ENCODE results near the gene MOB1B.
"Not testable (repeated sequence)": the region's sequence is repeated elsewhere in the genome, so short reads cannot be mapped to it uniquely, and the experiment has no call there.

Gene MOB1B

DNA sequence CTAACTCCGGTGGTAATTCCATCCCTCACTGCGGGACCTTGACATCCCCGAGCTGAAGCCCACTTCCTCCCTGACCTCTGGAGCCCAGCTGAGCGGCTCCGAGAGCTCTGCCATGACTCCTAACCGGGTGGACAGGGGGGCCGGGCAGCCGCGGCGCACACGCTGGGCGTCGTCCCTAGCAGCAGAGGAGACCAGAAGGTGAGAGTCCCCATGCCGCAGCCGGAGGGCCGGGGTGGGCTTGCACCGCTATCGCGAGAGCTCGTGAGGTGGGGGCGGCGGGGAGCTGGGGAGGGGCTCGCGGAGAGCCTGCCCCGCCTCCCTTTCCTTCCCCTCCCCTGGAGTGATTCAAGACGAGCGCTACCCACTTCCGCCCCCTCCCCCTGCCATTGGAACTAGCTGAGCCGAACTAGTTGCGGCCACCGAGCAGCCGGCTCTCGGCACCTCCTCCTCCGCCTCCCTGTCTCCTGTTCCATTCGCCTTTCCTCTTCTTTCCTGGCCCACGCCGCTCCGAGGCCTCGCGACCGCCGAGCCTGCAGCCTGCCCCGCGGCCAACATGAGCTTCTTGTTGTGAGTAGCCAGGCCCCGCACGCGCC is at the start of gene MOB1B:
Gene MOB1B (plus strand): TSS at position 386 of the 593 bp plus-strand sequence. CDS start 168 bp downstream, at position 554.
- DNase-seq (ENCODE audit: low read depth in 2 of 2), result peak; percentile 77 to 78

DNA sequence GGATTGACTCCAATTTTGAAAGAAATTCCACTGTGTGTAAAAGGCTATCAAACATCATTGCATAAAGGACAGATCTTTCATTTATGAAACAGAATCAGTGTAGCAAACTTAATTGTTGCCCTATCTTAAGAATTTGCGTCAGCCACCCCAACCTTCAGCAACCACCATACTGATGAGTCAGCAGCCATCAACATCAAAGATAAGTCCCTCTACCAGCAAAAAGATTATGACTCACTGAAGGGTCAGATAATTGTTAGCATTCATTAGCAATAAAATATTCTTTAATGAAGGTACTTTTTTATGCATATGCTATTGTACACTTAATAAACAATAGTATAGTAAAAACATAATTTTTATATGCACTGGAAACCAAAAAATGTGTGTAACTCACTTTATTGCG is 46.7 kb upstream of the MOB1B start:
- no peak for DNase-seq (ENCODE audit: low read depth in 2 of 2)

DNA sequence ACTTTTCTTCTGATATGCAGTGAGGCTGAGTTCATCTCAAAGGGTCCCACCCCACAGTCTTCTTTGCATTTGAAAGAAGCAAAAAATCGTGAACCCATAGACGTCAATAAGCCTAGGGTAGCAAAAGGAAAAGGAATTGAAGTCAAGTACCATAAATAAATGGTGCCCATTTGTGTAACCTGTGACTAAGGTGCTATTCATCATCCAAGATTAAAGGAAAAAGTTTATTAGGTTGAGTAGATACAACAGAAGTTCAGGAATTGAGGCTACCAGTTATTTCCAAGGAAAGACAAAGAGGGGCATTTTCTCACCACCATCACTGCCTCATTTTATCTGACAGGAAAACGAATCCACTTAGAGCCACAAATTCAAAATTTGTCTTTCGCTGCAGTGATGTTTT is 43.7 kb upstream of the MOB1B start:
- DNase-seq (ENCODE audit: low read depth in 2 of 2), result no peak

DNA sequence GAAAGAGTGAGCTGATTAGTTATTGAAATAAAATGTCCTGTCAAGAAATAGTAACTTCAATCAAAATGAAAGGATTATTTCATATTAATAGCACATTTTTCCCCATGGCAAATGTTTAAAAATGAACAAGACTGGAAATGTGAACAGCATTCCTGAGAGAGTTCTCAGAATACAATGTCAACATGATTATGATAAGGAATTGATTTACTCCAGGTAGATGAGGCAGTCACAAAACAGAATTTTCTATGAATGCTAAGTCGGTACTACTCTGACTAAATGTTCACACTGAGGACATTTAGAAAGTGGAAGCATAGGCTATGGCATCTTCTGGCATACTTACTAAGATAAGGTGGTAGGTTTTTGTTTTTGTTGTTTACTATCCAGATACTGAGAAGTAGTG is 43.1 kb upstream of the MOB1B start:
- no peak for DNase-seq (ENCODE audit: low read depth in 2 of 2)

DNA sequence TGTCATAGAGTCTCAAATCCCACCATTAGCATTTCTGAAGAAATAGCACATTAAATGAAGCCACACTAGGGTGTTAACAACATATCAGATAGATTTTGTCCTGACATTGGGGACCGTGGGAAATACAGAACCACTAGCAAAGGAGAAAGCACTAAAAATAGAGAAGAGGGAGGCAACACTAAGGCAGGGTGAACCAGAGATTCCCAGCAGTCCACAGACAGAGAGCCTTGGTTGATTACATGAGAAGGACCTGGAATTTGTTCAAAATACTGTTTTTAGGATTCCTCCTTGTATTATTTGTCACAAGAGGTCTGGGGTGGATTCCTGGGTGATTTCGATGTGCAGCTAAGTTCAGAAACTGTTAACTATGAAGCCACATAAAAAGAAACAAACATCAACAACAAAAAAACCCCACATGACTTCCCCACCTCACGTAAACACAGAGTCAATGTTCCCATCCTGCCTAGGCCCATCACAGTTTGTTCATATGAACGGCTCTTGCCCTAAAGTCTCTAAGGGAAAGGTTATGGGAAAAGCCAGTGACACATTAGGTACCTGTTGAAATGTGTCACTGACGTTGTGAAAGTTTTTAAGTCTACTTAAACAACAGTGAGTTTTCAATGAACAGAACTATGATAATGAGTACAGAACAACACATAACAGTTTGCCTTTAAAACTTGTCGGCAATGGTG is 38.9 kb upstream of the MOB1B start:
- no peak for DNase-seq (ENCODE audit: low read depth in 2 of 2)

DNA sequence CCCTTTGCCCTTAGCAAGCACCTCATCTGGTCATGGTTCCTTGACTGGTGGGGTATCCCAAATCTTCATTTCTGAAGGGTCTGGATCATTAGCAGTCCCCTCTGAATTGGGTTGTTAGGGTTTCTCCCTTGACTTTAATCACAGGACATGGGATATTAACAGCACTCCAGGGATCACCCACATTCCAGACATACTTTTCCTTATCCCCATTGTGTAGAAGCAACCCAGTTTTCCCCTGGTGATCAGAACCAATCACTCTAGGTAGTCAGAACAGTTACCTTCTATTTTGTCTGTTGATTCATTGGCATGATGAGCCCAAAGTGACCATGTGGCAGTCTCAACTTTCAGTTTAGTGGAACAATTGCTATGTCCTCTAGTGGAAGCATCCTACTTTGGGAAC is 33.4 kb upstream of the MOB1B start:
- no peak for DNase-seq (ENCODE audit: low read depth in 2 of 2)

DNA sequence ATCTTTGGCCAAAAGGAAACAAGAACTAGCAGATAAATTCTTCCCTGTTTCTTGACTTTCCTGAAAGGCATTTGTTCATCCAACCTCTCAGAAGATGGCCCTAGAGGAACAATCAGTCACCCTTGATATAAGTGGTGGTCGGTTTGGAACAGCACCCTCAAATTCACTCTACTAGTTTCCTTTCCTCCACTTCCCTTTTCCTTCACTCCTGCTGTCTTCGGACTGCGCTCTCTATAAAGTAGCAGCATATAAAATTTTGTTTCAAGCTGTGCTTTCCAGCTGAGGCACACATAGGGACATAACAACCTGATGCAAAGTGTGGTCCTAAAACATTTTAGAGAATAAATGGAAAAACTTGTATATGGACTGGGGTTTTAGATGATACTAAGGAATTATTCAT is 29.0 kb upstream of the MOB1B start:
- no peak for DNase-seq (ENCODE audit: low read depth in 2 of 2)

DNA sequence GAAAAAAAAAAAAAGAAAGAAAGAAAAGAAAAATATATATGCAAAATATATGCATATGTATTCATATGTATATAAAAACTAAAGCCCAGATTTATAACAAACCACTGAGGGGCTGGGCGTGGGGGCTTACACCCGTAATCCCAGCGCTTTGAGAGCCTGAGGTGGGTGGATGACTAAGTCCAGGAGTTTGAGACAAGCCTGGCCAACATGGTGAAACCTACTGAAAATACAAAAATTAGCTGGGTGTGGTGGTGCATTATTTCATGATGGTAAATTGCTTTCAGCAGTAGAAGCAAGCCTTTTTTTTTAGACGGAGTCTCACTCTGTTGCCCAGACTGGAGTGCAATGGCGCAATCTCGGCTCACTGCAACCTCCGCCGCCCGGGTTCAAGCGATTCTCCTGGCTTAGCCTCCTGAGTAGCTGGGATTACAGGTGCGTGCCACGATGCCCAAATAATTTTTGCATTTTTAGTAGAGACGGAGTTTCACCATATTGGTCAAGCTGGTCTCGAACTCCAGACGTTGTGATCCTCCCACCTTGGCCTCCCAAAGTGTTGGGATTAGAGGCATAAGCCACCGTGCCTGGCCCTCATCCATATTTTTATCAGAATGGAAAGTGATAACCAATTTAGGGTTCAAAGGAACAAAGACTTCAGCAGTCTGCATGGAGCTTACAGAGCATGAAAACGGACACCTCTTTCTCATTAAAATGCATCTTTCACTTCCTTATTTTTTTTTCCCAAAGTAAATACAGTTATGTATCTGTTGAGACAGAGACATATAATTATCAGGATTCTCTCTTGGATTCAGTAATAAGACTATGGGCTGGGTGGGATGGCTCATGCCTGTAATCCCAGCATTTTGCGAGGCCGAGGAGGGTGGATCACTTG is 27.7 kb upstream of the MOB1B start:
- no peak for DNase-seq (ENCODE audit: low read depth in 2 of 2)

DNA sequence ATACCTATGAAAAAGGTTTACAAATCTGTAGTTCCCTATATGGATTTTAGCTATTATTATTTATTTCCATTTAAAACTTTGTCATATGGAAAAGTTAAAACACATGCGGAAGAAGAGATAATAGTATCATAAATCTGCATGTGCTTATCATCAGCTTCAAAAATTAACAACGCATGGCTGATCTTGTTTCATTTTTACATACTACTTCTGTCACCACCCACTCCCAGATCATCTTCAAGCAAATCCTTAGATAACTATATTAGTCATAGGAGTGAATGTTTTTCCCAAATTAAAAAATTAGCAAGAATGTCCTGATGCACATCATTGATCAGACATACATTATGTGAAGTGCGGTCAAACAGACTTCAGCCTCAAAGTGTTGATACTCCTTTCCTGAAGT is 24.6 kb upstream of the MOB1B start:
- DNase-seq (ENCODE audit: low read depth in 2 of 2), result peak in 1 of 2 experiments; percentile 17

DNA sequence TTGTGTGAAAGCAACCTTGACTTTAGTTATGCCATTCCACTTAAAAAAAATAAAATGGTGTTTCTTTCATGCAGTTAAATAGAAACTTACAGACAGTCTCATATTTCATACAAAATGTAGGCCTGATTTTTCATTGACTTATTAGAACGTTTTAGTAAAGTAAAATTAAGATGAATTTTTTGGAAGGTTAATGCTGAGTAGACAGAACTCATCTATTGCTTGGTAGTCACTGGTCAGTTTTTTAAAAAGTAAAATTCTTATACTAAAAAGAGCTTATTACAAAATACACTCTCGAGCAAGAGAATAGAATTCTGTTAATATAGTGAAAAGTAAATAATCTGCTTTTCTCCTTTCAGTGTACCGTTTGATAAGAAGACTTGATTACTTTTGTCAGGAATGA is 21.4 kb upstream of the MOB1B start:
- DNase-seq (ENCODE audit: low read depth in 2 of 2), result no peak

DNA sequence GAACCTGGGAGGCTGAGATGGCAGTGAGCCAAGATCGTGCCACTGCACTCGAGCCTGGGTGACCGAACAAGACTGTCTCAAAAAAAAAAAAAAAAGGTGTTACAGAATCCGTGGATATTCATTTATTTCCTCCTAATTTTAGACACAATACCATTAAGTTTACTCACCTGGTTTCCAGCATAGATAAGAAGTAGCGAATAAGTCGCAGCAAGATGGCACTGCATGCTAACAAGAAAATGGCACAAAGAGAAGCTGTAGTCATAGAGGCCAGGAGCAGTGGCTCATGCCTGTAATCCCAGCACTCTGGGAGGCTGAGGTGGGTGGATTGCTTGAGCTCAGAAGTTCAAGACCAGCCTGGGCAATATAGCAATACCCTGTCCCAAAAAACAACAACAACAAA is 17.0 kb upstream of the MOB1B start:
- no peak for DNase-seq (ENCODE audit: low read depth in 2 of 2)

DNA sequence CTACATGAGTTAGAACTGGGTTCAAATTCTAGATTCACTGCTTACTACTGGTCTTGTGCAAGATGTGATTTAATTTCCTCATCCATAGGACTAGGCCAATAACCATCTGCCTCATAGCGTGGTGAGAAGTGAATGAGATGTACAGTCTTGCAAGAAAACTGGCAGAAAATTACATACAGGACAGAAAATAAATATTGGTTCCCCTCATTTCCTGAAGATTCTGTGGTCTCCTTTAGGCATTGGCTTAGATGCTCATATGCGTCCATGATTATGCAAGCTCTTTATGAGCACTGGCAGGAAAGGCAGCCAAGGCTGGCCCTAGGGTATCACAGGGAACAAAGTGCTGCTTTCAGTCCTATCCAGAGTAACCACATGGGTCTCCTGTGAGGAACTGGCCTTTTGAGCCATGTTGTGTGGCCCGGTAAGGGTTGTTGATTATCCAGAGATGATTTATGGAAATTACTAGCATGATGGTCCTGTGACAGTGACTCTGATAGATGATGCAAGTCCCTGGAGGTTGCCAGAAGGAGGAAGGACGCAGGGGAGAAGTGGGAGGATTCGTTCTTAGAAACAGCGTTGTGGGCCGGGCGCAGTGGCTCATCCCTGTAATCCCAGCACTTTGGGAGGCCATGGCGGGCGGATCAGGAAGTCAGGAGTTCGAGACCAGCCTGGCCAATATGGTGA is 9.9 kb upstream of the MOB1B start:
- DNase-seq (ENCODE audit: low read depth in 2 of 2), result no peak

DNA sequence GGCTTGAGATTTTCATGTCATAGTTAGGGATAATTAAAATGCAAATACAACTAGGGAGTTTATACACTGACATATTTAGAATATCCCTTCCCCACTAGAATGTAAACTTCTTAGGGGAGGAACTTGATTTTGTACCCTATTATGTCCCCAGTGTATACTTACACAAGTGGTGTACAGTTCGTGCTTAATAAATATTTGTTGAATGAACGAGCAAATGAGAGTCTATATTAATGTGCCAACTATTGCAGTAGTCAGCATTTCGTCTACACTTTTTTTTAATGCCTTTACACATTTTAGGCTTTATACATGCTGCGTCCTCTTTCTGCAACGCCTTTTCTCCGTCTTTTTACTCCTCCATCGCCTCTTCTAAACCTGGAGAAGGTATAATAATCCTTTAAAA is 8.4 kb upstream of the MOB1B start:
- no peak for DNase-seq (ENCODE audit: low read depth in 2 of 2)

DNA sequence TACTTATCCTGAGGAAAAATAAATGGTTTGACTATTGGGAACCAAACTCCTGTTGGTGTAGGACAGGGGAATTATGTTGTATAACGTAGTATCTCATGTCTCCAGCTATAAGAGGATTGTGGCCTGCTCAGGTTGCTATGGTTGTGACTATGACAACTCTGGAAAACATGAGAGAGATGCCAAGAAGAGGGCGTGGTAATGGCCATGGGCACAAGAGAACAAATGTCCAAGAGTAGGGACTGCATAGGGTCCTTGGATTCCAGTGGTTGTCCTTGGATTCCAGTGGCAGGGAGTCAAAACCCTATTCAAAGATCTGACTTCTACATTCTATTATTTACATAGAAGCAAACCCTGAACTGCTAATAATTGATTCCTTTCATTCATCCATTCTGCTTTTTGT is 6.8 kb upstream of the MOB1B start:
- no peak for DNase-seq (ENCODE audit: low read depth in 2 of 2)

DNA sequence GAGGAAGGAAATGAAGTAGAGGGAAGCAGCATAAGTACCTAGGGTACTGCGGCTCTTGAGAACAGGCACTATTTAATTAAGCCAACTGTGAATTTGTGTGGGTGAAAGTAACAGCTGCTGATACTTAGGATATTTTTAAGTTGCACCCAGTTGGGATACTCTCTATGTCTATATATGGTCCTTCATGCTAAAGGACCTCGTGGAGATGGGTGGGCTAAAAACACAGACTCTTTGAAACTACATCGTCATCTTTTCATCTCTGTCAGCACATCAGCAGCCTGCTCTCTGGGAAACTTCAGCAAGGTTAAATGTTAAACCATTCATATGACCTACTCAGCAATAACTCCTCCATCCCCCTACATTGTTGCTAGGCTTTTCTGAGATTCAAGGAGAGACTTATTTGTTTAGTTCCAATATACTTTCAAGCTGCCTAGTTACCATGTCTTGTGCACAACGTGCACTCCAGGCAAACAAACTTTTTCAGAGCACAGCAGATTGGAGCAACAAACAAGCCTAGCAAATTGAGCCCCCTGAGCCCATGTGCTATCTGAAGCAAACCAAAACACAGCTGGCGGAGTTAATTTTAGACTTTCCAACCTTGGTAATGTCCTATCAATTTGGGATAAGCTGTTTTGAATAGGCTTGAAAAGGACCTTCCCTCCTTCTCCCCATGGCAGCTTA is 6.2 kb upstream of the MOB1B start:
- no peak for DNase-seq (ENCODE audit: low read depth in 2 of 2)

DNA sequence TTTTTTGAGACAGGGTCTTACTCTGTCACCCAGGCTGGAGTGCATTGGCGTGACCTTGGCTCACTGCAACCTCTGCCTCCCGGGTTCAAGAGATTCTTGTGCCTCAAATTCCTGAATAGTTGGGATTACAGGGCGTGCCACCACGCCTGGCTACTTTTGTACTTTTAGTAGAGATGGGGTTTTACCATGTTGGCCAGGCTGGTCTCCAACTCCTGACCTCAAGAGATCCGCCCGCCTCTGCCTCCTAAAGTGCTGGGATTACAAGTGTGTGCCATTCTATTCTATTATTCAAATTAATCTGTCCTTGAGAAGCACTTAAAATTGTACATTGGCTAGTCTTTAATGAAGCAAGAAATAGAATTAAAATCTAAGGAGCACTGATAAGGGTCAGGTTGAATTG is 3.6 kb upstream of the MOB1B start:
- not testable (repeated sequence) for DNase-seq (ENCODE audit: low read depth in 2 of 2)

DNA sequence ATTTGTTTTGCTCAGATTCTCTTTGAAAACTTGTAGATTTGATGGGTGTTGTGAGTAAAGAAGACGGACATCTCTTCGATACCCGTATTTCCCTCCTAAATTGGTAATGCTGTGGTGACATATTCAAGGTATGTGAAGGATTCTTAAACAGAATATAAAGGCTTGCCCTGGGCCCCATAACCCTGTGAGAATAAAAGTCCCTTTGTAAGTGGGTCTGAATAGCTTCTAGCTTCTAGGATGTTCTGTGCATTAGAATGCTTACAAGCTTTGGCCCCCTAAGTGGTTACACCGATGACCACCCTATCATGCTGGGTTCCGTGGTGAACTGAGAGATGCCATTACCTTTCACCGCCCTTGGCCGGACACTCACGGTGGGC is 574 bp upstream of the MOB1B start:
- DNase-seq (ENCODE audit: low read depth in 2 of 2), result no peak

DNA sequence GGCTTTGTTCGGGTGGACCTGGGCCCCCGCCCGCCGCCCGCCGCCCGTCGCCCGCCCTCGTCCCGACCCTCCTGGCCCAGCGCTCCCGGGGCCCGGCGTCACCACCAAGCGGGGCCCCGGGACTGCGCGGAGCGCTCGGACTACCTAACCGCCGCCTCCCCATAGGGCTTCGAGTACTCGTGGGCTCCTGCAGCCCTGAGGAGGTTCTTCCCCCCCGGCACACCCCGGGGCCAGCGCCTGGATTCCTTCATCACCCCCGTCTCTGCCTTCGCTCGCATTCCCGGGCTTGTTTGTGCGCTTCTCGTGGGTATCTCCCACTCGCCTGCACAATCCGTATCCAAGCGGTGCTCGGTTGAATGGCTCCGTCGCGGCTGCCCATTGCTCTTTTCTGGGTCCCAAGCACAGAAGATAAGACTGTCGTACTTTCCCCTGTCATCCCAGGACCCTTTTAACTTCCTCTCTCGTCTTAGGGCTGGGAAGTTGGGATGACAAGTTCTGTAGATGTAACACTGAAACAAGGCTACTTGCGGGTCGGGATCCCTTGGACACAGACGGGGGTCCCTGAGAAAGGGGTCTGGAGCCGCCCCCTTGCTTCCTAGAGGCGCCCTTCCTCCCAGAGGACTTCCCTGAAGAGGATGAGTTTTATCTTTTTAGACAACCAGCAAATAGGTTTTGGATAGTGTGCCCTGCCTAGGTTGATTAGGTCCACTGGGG is 565 bp downstream of the MOB1B start:
- DNase-seq (ENCODE audit: low read depth in 2 of 2), result peak in 1 of 2 experiments; percentile 1

DNA sequence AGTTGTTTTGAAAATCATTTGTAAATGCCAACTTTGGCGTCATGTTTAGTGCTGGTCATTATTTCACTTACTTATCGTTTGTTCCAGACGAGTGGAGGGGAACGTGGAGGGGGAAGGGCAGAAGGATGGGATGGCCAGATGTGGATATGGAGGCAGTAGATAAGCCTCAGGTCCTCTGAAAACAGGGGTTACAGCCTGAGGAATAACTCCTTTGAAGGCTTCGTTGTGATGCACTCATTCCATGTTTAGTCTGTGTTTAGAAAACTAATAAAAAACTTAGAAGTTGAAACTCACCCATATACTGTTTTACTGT is 1.1 kb downstream of the MOB1B start:
- DNase-seq (ENCODE audit: low read depth in 2 of 2), result no peak

DNA sequence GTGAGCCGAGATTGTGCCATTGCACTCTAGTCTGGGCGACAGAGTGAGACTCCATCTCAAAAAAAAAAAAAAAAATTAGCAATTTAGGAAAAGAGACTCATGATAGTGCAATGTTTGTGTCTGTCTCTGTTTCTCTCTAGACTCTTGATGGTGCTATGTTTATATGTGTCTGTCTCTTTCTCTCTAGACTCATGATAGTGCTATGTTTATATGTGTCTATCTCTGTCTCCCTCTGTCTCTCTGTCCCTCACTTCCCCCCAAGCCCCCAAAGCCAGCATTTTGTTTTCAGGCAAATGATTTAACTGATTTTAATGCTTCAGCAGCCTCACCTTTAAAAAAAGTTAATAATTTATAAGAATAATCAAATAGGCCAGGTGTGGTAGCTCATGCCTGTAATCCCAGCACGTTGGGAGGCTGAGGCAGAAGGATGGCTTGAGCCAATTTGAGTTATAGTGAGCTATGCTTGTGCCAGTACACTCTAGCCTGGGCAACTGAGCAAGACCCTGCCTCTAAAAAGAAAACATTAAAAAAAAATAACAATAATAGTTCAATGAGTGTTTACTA is 6.9 kb downstream of the MOB1B start:
- DNase-seq (ENCODE audit: low read depth in 2 of 2), result no peak

DNA sequence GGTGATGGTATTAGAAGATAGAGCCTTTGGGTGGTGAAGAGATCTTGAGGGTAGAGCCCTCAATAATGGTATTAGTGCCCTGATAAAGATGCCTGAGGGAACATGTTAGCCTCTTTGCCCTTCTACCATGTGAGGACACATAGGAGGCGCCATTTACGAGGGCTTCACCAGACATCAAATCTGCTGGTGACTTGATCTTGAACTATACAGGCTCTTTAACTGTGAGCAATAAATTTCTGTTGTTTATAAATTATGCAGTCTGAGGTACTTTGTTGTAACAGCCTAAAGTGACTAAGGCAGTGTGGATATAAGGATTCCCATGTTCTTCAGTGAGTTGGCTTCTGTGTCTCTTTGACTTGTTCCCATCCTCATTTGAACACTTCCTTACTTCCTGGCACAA is 11.8 kb downstream of the MOB1B start:
- DNase-seq (ENCODE audit: low read depth in 2 of 2), result no peak
